ENCODE data around the gene TMEM132D. TPM values are rescaled to one million over a fixed set of nuclear protein-coding genes. Genes with fewer than 3 reads are reported as not detected.

Gene TMEM132D
- total RNA-seq, 4 donors from 2014 or later = 0.17 TPM; not detected in 3

DNA sequence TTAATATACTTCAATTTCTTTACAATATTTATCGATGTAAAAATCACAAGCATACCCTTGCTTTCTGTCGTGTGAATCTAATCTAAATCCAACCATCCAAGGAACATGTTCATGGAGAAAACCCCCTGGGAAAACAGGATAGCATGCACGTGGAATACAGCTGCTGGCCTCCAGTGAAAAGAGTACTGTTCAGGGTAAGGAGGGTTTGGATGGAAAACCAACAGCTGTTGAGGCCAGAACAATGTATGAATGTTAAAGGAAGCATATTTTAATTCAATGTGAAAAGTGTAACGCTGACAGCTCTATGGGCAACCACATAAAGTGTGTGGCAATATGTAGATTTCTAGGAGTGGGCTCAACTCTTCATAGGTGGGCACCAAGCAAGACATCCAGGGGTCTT, 344.0 kb downstream of the TMEM132D start:
- peaks cover 0 to 4% (median 2%) of the 10 kb centered on the region in 4 donors for H3K9me3 ChIP-seq
- WGBS = 73% methylated on average over 4 of the region's 4 CpGs
- intact Hi-C loops (cut with DNase I) = no loop called here
- no peak for TF ChIP-seq POLR2AphosphoS5 (IDR thresholded peaks at IDR 0.05)
- TF ChIP-seq CTCF (IDR thresholded peaks at IDR 0.05) = no peak
- no peak for TF ChIP-seq POLR2A (IDR thresholded peaks at IDR 0.05; ENCODE audit: low read depth)
- TF ChIP-seq EP300 (IDR thresholded peaks at IDR 0.05) = no peak
- no peak for DNase-seq (ENCODE audit: extremely low spot score)
- H3K27me3 ChIP-seq = peaks cover 0 to 6% (median 0%) of the 10 kb centered on the region in 4 donors
- no peaks in the 10 kb centered on the region for H3K4me1 ChIP-seq
- H3K4me3 ChIP-seq = no peak overlapping the region
- no peaks in the 10 kb centered on the region for H3K36me3 ChIP-seq
- no peak overlapping the region for H3K27ac ChIP-seq (replicated peaks in 1 of 4)

GRCh38 chr12:129558036-129558435, 345.8 kb downstream of the TMEM132D start:
- H3K4me3 ChIP-seq = no peak overlapping the region
- peaks cover 0 to 6% (median 0%) of the 10 kb centered on the region in 4 donors for H3K27me3 ChIP-seq
- no peaks in the 10 kb centered on the region for H3K4me1 ChIP-seq
- H3K36me3 ChIP-seq = no peaks in the 10 kb centered on the region
- no peak overlapping the region for H3K27ac ChIP-seq (replicated peaks in 1 of 4)
- WGBS = 57% methylated on average over 2 of the region's 2 CpGs
- peaks cover 0 to 10% (median 4%) of the 10 kb centered on the region in 4 donors for H3K9me3 ChIP-seq
- TF ChIP-seq EP300 (IDR thresholded peaks at IDR 0.05) (no peak), CTCF (IDR thresholded peaks at IDR 0.05) (no peak), POLR2AphosphoS5 (IDR thresholded peaks at IDR 0.05) (no peak), POLR2A (IDR thresholded peaks at IDR 0.05; ENCODE audit: low read depth) (no peak)
- intact Hi-C loops (cut with DNase I) = no loop called here
- DNase-seq (ENCODE audit: extremely low spot score) = no peak

GRCh38 chr12:129556082-129556481, 347.7 kb downstream of the TMEM132D start:
- no peaks in the 10 kb centered on the region for H3K36me3 ChIP-seq
- peaks cover 0 to 6% (median 0%) of the 10 kb centered on the region in 4 donors for H3K27me3 ChIP-seq
- no peaks in the 10 kb centered on the region for H3K4me1 ChIP-seq
- TF ChIP-seq EP300 (IDR thresholded peaks at IDR 0.05) (no peak), POLR2A (IDR thresholded peaks at IDR 0.05; ENCODE audit: low read depth) (no peak), CTCF (IDR thresholded peaks at IDR 0.05) (no peak), POLR2AphosphoS5 (IDR thresholded peaks at IDR 0.05) (no peak)
- no peak overlapping the region for H3K4me3 ChIP-seq
- 77% methylated on average over 9 of the region's 9 CpGs for WGBS
- DNase-seq (ENCODE audit: extremely low spot score) = no peak
- peaks cover 0 to 10% (median 3%) of the 10 kb centered on the region in 4 donors for H3K9me3 ChIP-seq
- no peak overlapping the region for H3K27ac ChIP-seq (replicated peaks in 1 of 4)
- intact Hi-C loops (cut with DNase I) = no loop called here

GRCh38 chr12:129552996-129553750, 350.7 kb downstream of the TMEM132D start:
- Histone ChIP-seq H3K36me3 (no peaks in the 10 kb centered on the region), H3K27me3 (peaks cover 0 to 4% (median 0%) of the 10 kb centered on the region in 4 donors), H3K4me3 (no peak overlapping the region), H3K9me3 (peaks cover 0 to 15% (median 5%) of the 10 kb centered on the region in 4 donors), H3K27ac (replicated peaks in 1 of 4) (no peak overlapping the region), H3K4me1 (no peaks in the 10 kb centered on the region)
- 86% methylated on average over 19 of the region's 19 CpGs for WGBS
- DNase-seq (ENCODE audit: extremely low spot score) = no peak
- intact Hi-C loops (cut with DNase I) = no loop called here
- no peak for TF ChIP-seq POLR2AphosphoS5 (IDR thresholded peaks at IDR 0.05)

GRCh38 chr12:129551441-129551840, 352.4 kb downstream of the TMEM132D start:
- no peaks in the 10 kb centered on the region for H3K36me3 ChIP-seq
- no peak for DNase-seq (ENCODE audit: extremely low spot score)
- H3K27ac ChIP-seq (replicated peaks in 1 of 4) = no peak overlapping the region
- no peaks in the 10 kb centered on the region for H3K4me1 ChIP-seq
- H3K27me3 ChIP-seq = no peaks in the 10 kb centered on the region
- peaks cover 0 to 15% (median 5%) of the 10 kb centered on the region in 4 donors for H3K9me3 ChIP-seq
- intact Hi-C loops (cut with DNase I) = no loop called here
- TF ChIP-seq CTCF (IDR thresholded peaks at IDR 0.05) (no peak), POLR2A (IDR thresholded peaks at IDR 0.05; ENCODE audit: low read depth) (no peak), POLR2AphosphoS5 (IDR thresholded peaks at IDR 0.05) (no peak), EP300 (IDR thresholded peaks at IDR 0.05) (no peak)
- WGBS = 72% methylated on average over 3 of the region's 3 CpGs
- no peak overlapping the region for H3K4me3 ChIP-seq
